Islet of Langerhans (tissue), 1 donor: Measurements from ENCODE around the gene C1QL4.

Source experiments
- FAIRE-seq: peaks from one replicate; lab custom pipeline; 2011; peaks lifted over from hg19 to GRCh38; lab: Jason Lieb, UNC

C1QL4 gene

GRCh38 chr12:49347311-49348193 is 10.6 kb upstream of the C1QL4 start:
- FAIRE-seq = no peak

- FAIRE-seq = no peak
Observed at GRCh38 chr12:49346659-49347310, 9.8 kb upstream of the C1QL4 start, which contains the start of gene DNAJC22. TSS of gene DNAJC22 (plus strand) at chr12:49346888. CDS start at chr12:49348873, 1,985 bp downstream.

- no peak for FAIRE-seq
Observed at GRCh38 chr12:49345825-49346658, 9.1 kb upstream of the C1QL4 start.

GRCh38 chr12:49345051-49345824 is 8.2 kb upstream of the C1QL4 start:
- FAIRE-seq = no peak

- FAIRE-seq = no peak
Observed at GRCh38 chr12:49344486-49345050, 7.6 kb upstream of the C1QL4 start.

- FAIRE-seq = no peak
Observed at GRCh38 chr12:49342914-49343731, 6.1 kb upstream of the C1QL4 start.

- no peak for FAIRE-seq
Observed at GRCh38 chr12:49342066-49342913, 5.3 kb upstream of the C1QL4 start.

GRCh38 chr12:49341777-49342065 is 4.7 kb upstream of the C1QL4 start:
- no peak for FAIRE-seq

- no peak for FAIRE-seq
Observed at GRCh38 chr12:49340971-49341776, 4.2 kb upstream of the C1QL4 start.

GRCh38 chr12:49340095-49340870 is 3.3 kb upstream of the C1QL4 start:
- no peak for FAIRE-seq

- no peak for FAIRE-seq
Observed at GRCh38 chr12:49339464-49339861, 2.5 kb upstream of the C1QL4 start.

- FAIRE-seq = no peak
Observed at GRCh38 chr12:49338830-49339463, 2.0 kb upstream of the C1QL4 start.

GRCh38 chr12:49335955-49336644 is 888 bp downstream of the C1QL4 start:
- FAIRE-seq = no peak

- no peak for FAIRE-seq
Observed at GRCh38 chr12:49335118-49335954, 1.7 kb downstream of the C1QL4 start.

GRCh38 chr12:49334681-49335080 is 2.3 kb downstream of the C1QL4 start:
- FAIRE-seq = no peak

GRCh38 chr12:49334226-49334625 is 2.8 kb downstream of the C1QL4 start:
- no peak for FAIRE-seq
